ENCODE results near the gene ZNF462.

- TF ChIP-seq CTCF (conservative IDR thresholded peaks at IDR 0.05; ENCODE audit: low read length) (no peak), EZH2phosphoT487 (IDR thresholded peaks at IDR 0.05; ENCODE audit: borderline replicate concordance) (no peak)
These were observed 16.0 kb downstream of the ZNF462 start for GRCh38 chr9:106878934-106879333.

All from Loucy (cell line).